Measurements from ENCODE around the gene KRT2.

Gene KRT2

DNA sequence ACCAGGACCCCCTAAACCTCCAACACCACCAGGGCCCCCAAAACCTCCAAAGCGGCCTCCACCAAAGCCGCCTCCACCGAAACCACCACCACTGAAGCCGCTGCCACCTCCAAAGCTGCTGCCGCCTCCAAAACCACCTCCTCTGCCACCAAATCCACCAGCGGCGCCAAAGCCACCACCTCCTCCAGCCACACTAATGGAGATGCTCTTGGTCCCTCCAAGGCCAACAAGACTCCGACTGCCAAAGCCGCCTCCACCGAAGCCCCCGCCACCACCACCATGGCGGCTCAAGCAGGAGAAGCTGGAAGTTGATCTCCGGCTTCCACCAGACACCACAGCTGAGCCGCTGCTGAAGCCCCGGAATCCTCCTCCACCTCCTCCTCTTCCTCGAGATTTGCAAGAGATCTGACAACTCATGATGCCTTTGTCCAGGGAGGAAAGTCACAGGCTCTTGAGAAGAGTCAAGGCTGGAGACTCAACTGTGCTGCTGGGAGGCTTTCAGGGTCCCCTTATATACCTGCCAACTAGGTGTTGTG is at the start of gene KRT2:
KRT2 (minus strand) TSS at position 486 of the 536 bp plus-strand sequence; CDS start at position 417, 69 bp downstream.
- no peak for TF ChIP-seq Cebpa-rat (IDR thresholded peaks at IDR 0.05)
- Histone ChIP-seq H3K4me2 (no peak within 1 kb of the TSS), H3K36me3 (no peaks in the 10 kb centered on the region), H3K9me3 (replicated peaks in 1 of 11) (0 out of 22 replicates have a peak, but pooled peaks cover 0 to 5% (median 0%) of the 10 kb centered on the region in 11 experiments), H3K9ac (no peak within 1 kb of the TSS), H4K20me1 (no peaks in the 10 kb centered on the region; a peak in 1 of 22 replicates), H3K27me3 (no peaks in the 10 kb centered on the region), H3K27ac (no peak within 1 kb of the TSS), H3K4me1 (no peaks in the 10 kb centered on the region), H3K4me3 (no peak within 1 kb of the TSS)

DNA sequence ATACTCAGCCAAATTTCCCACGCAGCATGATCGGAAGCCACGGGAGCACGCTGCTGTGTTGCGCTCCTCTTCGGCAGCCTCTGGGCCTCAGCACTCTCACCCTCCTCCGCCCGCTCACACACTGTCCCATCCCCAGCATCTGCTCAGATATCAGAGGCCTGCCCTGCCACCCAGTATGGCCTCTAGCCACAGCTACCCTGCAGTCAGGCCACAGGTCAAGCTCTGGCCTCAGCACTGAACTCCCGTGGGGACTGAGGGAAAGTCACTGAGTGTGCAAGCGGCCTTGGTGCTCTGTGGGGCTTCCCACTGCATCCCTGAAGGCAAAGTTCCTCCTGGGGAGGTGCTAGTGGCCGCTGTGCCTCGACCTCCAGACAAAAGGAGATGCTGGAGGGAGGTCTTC is 49.3 kb upstream of the KRT2 start:
- no peak for TF ChIP-seq Cebpa-rat (IDR thresholded peaks at IDR 0.05)
- H3K4me1 ChIP-seq: no peaks in the 10 kb centered on the region
- H3K9me3 ChIP-seq (replicated peaks in 1 of 11): no peaks in the 10 kb centered on the region
- H3K4me2 ChIP-seq: no peak overlapping the region
- H3K4me3 ChIP-seq: no peak overlapping the region
- H3K36me3 ChIP-seq: no peaks in the 10 kb centered on the region
- H3K27ac ChIP-seq: no peak overlapping the region
- H3K9ac ChIP-seq: no peak overlapping the region
- H4K20me1 ChIP-seq: no peaks in the 10 kb centered on the region
- no peaks in the 10 kb centered on the region for H3K27me3 ChIP-seq

DNA sequence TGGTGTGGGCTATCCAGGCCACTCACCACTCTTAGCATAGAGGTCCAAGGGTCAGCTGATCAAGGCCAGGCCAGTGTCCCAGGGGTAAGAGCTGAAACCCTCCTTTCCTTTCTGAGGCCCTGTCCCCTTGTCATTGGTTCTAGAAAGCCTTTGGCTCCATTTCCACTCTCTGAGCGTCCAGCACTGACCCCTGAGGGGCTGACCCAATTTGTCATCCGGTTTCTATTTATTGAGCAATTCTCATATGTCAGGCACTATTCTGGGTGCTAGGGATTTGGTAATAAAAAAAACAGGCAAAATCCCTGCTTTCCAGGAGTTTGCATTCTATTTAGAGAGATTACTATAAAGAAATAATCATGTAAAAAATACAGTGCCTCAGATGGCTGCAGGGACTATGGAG is 47.9 kb upstream of the KRT2 start:
- TF ChIP-seq Cebpa-rat (IDR thresholded peaks at IDR 0.05): no peak
- H3K9me3 ChIP-seq (replicated peaks in 1 of 11): no peaks in the 10 kb centered on the region
- H3K9ac ChIP-seq: no peak overlapping the region
- no peak overlapping the region for H3K4me3 ChIP-seq
- no peaks in the 10 kb centered on the region for H4K20me1 ChIP-seq
- H3K4me2 ChIP-seq: no peak overlapping the region
- H3K27ac ChIP-seq: no peak overlapping the region
- no peaks in the 10 kb centered on the region for H3K4me1 ChIP-seq
- H3K36me3 ChIP-seq: no peaks in the 10 kb centered on the region
- no peaks in the 10 kb centered on the region; a peak in 1 of 22 replicates for H3K27me3 ChIP-seq

GRCh38 chr12:52699373-52699772 is 47.4 kb upstream of the KRT2 start:
- Histone ChIP-seq H3K4me2 (no peak overlapping the region), H3K27me3 (no peaks in the 10 kb centered on the region; a peak in 1 of 22 replicates), H3K27ac (no peak overlapping the region), H3K9me3 (replicated peaks in 1 of 11) (no peaks in the 10 kb centered on the region), H3K36me3 (no peaks in the 10 kb centered on the region), H3K4me1 (no peaks in the 10 kb centered on the region), H3K4me3 (no peak overlapping the region), H3K9ac (no peak overlapping the region), H4K20me1 (no peaks in the 10 kb centered on the region)
- no peak for TF ChIP-seq Cebpa-rat (IDR thresholded peaks at IDR 0.05)

DNA sequence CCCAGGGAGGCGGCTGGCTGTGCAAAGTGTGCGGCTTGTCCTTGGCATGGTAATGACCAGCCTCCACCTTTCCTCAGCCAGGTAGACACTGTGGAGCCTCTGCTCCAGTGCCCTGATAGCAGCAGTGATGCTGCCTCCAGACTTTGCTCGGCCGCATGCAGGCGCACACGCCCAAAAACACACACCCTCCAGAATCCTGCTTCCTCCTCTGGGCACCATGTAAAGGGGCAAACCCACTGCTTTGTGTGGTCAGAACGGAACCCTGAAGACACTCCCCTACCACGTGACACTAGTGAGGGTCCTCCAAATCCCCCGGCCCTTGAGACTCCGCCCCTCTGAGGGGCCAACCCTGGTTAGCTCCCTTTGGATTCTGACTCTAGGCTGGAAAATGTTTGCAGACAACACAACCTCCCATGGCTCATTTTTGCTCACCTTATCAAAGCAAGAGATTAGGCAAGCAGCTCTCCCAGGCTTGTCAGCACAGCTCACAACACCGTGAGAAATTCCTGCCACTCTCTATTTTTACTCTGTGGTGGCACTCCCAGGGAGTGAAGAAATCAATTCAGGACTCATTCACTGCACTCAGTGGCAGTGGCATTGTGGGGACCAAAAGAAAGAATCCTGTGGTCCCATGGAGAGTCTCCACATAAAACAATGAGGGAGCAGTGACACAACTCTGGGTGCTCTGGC is 46.8 kb upstream of the KRT2 start:
- no peak overlapping the region for H3K4me2 ChIP-seq
- H3K27ac ChIP-seq: no peak overlapping the region
- TF ChIP-seq Cebpa-rat (IDR thresholded peaks at IDR 0.05): no peak
- no peaks in the 10 kb centered on the region for H3K36me3 ChIP-seq
- no peaks in the 10 kb centered on the region for H4K20me1 ChIP-seq
- H3K9me3 ChIP-seq (replicated peaks in 1 of 11): no peaks in the 10 kb centered on the region
- H3K4me3 ChIP-seq: no peak overlapping the region
- H3K4me1 ChIP-seq: no peaks in the 10 kb centered on the region
- no peaks in the 10 kb centered on the region; a peak in 1 of 22 replicates for H3K27me3 ChIP-seq
- no peak overlapping the region for H3K9ac ChIP-seq

- Histone ChIP-seq H4K20me1 (no peaks in the 10 kb centered on the region), H3K9ac (no peak overlapping the region), H3K27me3 (peaks cover 7 to 14% (median 13%) of the 10 kb centered on the region in 11 experiments), H3K4me2 (no peak overlapping the region), H3K36me3 (no peaks in the 10 kb centered on the region), H3K4me1 (no peaks in the 10 kb centered on the region), H3K4me3 (no peak overlapping the region), H3K9me3 (replicated peaks in 1 of 11) (no peaks in the 10 kb centered on the region), H3K27ac (no peak overlapping the region)
- TF ChIP-seq Cebpa-rat (IDR thresholded peaks at IDR 0.05): no peak
These were observed 45.1 kb upstream of the KRT2 start for GRCh38 chr12:52697058-52697582.

DNA sequence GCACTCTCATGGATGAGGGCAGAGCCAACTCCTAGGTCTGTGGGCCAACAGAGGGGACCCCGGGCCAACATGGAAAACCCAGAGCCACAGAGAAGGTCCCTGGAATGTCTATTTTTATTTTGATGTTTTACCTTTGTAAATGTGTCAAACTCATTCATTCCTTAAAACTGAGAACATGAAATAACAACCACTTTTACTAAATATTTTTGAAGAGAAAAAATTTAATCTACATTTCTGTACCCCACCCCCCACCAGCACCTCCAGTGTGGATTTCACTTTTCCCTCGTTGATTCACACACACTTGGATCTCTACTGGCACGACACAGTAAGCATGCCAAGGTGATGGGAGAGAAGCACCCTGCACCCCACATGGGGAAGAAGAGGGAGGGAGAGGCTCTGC is 44.6 kb upstream of the KRT2 start:
- Histone ChIP-seq H4K20me1 (no peaks in the 10 kb centered on the region), H3K9ac (no peak overlapping the region), H3K36me3 (no peaks in the 10 kb centered on the region), H3K27me3 (peaks cover 12 to 19% (median 18%) of the 10 kb centered on the region in 11 experiments), H3K4me3 (no peak overlapping the region), H3K4me1 (no peaks in the 10 kb centered on the region), H3K27ac (no peak overlapping the region), H3K4me2 (no peak overlapping the region), H3K9me3 (replicated peaks in 1 of 11) (no peaks in the 10 kb centered on the region)
- no peak for TF ChIP-seq Cebpa-rat (IDR thresholded peaks at IDR 0.05)

DNA sequence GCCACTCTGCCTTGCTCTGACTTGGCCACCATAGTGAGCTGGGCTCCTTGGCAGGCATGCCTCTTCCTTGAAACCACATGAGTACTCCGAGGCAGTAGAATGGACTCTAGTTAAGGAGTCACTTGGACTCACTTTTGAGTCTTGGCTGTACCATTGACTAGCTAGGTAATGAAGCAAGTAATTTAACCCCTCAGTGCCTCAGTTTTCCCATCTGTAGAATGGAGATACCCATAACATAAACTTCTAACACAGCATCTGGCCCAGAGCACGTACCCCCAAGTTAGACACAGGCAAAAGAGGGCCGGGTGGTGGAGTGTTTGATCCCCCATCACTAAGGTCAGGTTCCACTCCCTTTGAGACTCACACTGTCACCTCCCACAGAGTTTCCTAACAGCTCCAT is 43.0 kb upstream of the KRT2 start:
- no peaks in the 10 kb centered on the region for H4K20me1 ChIP-seq
- H3K27me3 ChIP-seq: peaks cover 28 to 35% (median 34%) of the 10 kb centered on the region in 11 experiments

DNA sequence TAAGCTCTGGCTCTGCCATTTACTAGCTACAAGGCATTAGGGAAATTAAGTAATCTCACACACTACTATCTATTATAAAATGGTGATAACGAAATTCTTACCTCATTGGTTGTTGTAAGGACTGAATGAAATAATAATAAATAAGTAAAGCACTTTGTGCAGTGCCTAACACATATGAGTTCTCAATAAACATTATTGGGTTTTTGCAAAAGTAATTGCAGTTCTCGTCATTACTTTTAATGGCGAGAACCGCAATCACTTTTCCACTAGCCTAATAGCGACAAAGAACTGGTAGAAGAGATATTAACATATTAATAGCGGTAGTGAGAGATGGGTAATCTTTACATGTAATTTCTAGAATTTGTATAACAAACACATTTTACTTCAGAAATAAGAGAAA is 42.1 kb upstream of the KRT2 start:
- TF ChIP-seq Cebpa-rat (IDR thresholded peaks at IDR 0.05): no peak
- no peak overlapping the region for H3K9ac ChIP-seq

More for the DNA sequence above, 43.0 kb upstream of the KRT2 start:
- H3K4me1 ChIP-seq: peaks cover 0 to 10% (median 8%) of the 10 kb centered on the region in 10 experiments; a peak in 9 of 20 replicates
- H3K27ac ChIP-seq: no peak overlapping the region
- H3K4me2 ChIP-seq: no peak overlapping the region
- no peaks in the 10 kb centered on the region for H3K36me3 ChIP-seq
- no peak overlapping the region for H3K4me3 ChIP-seq
- no peaks in the 10 kb centered on the region for H3K9me3 ChIP-seq (replicated peaks in 1 of 11)
- no peak for TF ChIP-seq Cebpa-rat (IDR thresholded peaks at IDR 0.05)
- no peak overlapping the region for H3K9ac ChIP-seq

More for the DNA sequence above, 42.1 kb upstream of the KRT2 start:
- H3K27me3 ChIP-seq: peaks cover 34 to 41% (median 41%) of the 10 kb centered on the region in 11 experiments
- H3K4me2 ChIP-seq: no peak overlapping the region
- H3K9me3 ChIP-seq (replicated peaks in 1 of 11): no peaks in the 10 kb centered on the region
- no peak overlapping the region for H3K4me3 ChIP-seq
- H4K20me1 ChIP-seq: 0 out of 22 replicates have a peak, but pooled peaks cover 0 to 2% (median 0%) of the 10 kb centered on the region in 11 experiments
- H3K4me1 ChIP-seq: peaks cover 0 to 10% (median 8%) of the 10 kb centered on the region in 10 experiments; a peak in 9 of 20 replicates
- no peaks in the 10 kb centered on the region for H3K36me3 ChIP-seq
- H3K27ac ChIP-seq: no peak overlapping the region

Data from BLaER1 treated with 17β-estradiol and CSF1 and Interleukin-3, amounts not matched to agents 10 nM and 100 nM (cell line).